GM15510 (cell line): ENCODE measurements around the gene MAD1L1.

Source experiments
- POLR2A ChIP-seq: IDR thresholded peaks from 3 replicates; pipeline ENCODE4 v1.6.1; 2011; ENCODE audit warnings: borderline replicate concordance; ENCODE audit not compliant: insufficient read length; ENCODE audit errors: extremely low read depth

MAD1L1 gene

GRCh38 chr7:1787681-1788235, 445.0 kb downstream of the MAD1L1 start:
- TF ChIP-seq POLR2A, result no peak

- no peak for TF ChIP-seq POLR2A
Observed at GRCh38 chr7:1787241-1787640, 445.5 kb downstream of the MAD1L1 start.

GRCh38 chr7:1785839-1786238, 446.9 kb downstream of the MAD1L1 start:
- no peak for TF ChIP-seq POLR2A

- no peak for TF ChIP-seq POLR2A
Observed at GRCh38 chr7:1781369-1781768, 451.4 kb downstream of the MAD1L1 start.

- TF ChIP-seq POLR2A, result no peak
Observed at GRCh38 chr7:1779445-1779844, 453.3 kb downstream of the MAD1L1 start.

GRCh38 chr7:1777122-1777521, 455.6 kb downstream of the MAD1L1 start:
- no peak for TF ChIP-seq POLR2A

GRCh38 chr7:1775389-1775788, 457.4 kb downstream of the MAD1L1 start:
- no peak for TF ChIP-seq POLR2A

GRCh38 chr7:1770331-1770730, 462.4 kb downstream of the MAD1L1 start:
- TF ChIP-seq POLR2A, result no peak

- TF ChIP-seq POLR2A, result no peak
Observed at GRCh38 chr7:1769286-1770200, 463.2 kb downstream of the MAD1L1 start.

GRCh38 chr7:1768832-1769231, 463.9 kb downstream of the MAD1L1 start:
- TF ChIP-seq POLR2A, result no peak

- TF ChIP-seq POLR2A, result no peak
Observed at GRCh38 chr7:1767524-1767923, 465.2 kb downstream of the MAD1L1 start.
